ENCODE results near the gene CD163.

GRCh38 chr12:7498809-7499208, 4.8 kb downstream of the CD163 start:
- no peak for TF ChIP-seq POLR2A (IDR thresholded peaks at IDR 0.05)
- peak in 2 of 3 donors; percentile 7 to 21 for TF ChIP-seq POLR2AphosphoS5 (IDR thresholded peaks at IDR 0.05)

All from stomach (tissue), 4 donors.